DOHH2 (cell line): ENCODE results near the gene OLR1.

Source experiments
- CTCF ChIP-seq: fragments of 200-600 bp; sonication (generic); IDR thresholded peaks from one replicate; pipeline ENCODE4 v1.5.1; 2014; ENCODE audit warnings: antibody characterized with exemption, mild to moderate bottlenecking, low read depth, low read length; ENCODE audit not compliant: poor library complexity, severe bottlenecking
- EZH2phosphoT487 ChIP-seq: fragments of 200-600 bp; sonication (generic); IDR thresholded peaks from 2 replicates; pipeline ENCODE4 v1.6.1; 2017; ENCODE audit warnings: borderline replicate concordance, mild to moderate bottlenecking, antibody characterized with exemption, low read length, moderate library complexity, mixed read lengths

GRCh38 chr12:10113075-10113474, 58.9 kb downstream of the OLR1 start:
- TF ChIP-seq CTCF = no peak
- no peak for TF ChIP-seq EZH2phosphoT487
